Measurements from ENCODE around the gene LMBR1L.

DNA sequence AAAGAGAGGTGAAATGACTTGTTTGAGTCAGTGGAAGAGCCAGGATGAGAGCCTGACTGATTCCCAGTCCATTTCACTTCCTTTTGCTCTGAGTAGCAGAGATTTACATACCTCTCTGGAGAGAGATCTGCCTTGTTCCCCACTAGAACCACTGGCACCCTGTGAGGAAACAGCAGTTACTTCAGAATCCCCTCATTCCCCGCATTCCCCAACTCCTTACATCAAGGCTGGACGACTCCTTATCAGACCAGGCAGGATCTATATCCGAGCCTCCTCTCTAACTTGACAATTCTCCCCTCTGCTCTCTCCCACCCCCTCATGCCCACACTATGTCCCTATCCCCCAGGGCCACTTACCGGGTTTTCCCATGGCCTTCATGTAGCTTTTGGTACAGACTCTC is 44.5 kb downstream of the LMBR1L start:
- TF ChIP-seq, protein P1, sequence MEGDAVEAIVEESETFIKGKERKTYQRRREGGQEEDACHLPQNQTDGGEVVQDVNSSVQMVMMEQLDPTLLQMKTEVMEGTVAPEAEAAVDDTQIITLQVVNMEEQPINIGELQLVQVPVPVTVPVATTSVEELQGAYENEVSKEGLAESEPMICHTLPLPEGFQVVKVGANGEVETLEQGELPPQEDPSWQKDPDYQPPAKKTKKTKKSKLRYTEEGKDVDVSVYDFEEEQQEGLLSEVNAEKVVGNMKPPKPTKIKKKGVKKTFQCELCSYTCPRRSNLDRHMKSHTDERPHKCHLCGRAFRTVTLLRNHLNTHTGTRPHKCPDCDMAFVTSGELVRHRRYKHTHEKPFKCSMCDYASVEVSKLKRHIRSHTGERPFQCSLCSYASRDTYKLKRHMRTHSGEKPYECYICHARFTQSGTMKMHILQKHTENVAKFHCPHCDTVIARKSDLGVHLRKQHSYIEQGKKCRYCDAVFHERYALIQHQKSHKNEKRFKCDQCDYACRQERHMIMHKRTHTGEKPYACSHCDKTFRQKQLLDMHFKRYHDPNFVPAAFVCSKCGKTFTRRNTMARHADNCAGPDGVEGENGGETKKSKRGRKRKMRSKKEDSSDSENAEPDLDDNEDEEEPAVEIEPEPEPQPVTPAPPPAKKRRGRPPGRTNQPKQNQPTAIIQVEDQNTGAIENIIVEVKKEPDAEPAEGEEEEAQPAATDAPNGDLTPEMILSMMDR (IDR thresholded peaks at IDR 0.05), result no peak
- TF ChIP-seq POLR2AphosphoS5 (IDR thresholded peaks at IDR 0.05), result no peak

All from prostate gland (tissue), 2 donors.